Spleen (tissue), 7 donors: ENCODE measurements around the gene MTMR11.

Experiments
- POLR2A ChIP-seq, 3 donors: fragments of 450-650 bp; IDR thresholded peaks; one replicate each; pipeline ENCODE4 v1.5.1; 2017; ENCODE audit warnings: antibody characterized with exemption in 3 of 3, mild to moderate bottlenecking in 1 of 3
- POLR2AphosphoS5 ChIP-seq, 3 donors: sonication (generic); formaldehyde crosslinking; IDR thresholded peaks; one replicate each; pipeline ENCODE4 v1.5.1; 2017; ENCODE audit warnings: antibody characterized with exemption in 3 of 3
- TF ChIP-seq, protein P1 (sequence below), 11 experiments: fragments of 200-600 bp in 7 of 11; fragments of 450-650 bp in 4 of 11; sonication (generic) in 4 of 11; IDR thresholded peaks in 8 of 11; conservative IDR thresholded peaks in 3 of 11; 1 replicate in 7 of 11; 2 replicates in 4 of 11; pipeline versions ENCODE4 v1.4.0 to v1.8.0; 2016 to 2021; ENCODE audit warnings: antibody characterized with exemption in 11 of 11, inconsistent platforms in 4 of 11, mild to moderate bottlenecking in 1 of 11
- donor health status: DM: no; HTN: no; CAD: no; lungs with moderate emphysema.
- donor health status: DM: no; HTN: no; CAD: no.
- donor health status: DM: no; HTN: no; CAD: no.

DNA sequence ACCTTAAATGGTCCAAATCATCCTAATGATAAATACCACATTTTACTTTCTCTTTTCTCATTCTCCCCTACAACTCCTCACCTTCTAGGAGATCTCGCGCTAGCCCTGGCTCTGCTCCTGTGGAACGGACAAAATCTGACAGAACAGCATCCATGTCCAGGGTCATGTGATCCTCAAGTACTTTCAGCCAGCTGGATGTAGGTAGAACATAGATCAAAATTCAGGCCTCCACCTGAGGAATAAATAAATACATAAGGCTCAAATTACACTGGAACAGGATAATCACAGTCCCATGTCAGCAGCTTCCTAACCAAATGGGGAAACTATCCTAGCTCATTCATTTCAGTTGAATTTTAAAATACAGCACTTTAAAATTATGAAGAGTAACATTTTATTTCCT, 40.7 kb upstream of the MTMR11 start:
- TF ChIP-seq, protein P1, sequence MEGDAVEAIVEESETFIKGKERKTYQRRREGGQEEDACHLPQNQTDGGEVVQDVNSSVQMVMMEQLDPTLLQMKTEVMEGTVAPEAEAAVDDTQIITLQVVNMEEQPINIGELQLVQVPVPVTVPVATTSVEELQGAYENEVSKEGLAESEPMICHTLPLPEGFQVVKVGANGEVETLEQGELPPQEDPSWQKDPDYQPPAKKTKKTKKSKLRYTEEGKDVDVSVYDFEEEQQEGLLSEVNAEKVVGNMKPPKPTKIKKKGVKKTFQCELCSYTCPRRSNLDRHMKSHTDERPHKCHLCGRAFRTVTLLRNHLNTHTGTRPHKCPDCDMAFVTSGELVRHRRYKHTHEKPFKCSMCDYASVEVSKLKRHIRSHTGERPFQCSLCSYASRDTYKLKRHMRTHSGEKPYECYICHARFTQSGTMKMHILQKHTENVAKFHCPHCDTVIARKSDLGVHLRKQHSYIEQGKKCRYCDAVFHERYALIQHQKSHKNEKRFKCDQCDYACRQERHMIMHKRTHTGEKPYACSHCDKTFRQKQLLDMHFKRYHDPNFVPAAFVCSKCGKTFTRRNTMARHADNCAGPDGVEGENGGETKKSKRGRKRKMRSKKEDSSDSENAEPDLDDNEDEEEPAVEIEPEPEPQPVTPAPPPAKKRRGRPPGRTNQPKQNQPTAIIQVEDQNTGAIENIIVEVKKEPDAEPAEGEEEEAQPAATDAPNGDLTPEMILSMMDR (IDR thresholded peaks at IDR 0.05 in 8 of 11, conservative IDR thresholded peaks at IDR 0.05 in 3 of 11), result no peak
- TF ChIP-seq POLR2AphosphoS5 (IDR thresholded peaks at IDR 0.05) (no peak), POLR2A (IDR thresholded peaks at IDR 0.05) (no peak)
